ENCODE data around the gene TNFRSF25.
"Not testable (repeated sequence)": the region's sequence is repeated elsewhere in the genome, so short reads cannot be mapped to it uniquely, and the experiment has no call there.

The TNFRSF25 gene

DNA sequence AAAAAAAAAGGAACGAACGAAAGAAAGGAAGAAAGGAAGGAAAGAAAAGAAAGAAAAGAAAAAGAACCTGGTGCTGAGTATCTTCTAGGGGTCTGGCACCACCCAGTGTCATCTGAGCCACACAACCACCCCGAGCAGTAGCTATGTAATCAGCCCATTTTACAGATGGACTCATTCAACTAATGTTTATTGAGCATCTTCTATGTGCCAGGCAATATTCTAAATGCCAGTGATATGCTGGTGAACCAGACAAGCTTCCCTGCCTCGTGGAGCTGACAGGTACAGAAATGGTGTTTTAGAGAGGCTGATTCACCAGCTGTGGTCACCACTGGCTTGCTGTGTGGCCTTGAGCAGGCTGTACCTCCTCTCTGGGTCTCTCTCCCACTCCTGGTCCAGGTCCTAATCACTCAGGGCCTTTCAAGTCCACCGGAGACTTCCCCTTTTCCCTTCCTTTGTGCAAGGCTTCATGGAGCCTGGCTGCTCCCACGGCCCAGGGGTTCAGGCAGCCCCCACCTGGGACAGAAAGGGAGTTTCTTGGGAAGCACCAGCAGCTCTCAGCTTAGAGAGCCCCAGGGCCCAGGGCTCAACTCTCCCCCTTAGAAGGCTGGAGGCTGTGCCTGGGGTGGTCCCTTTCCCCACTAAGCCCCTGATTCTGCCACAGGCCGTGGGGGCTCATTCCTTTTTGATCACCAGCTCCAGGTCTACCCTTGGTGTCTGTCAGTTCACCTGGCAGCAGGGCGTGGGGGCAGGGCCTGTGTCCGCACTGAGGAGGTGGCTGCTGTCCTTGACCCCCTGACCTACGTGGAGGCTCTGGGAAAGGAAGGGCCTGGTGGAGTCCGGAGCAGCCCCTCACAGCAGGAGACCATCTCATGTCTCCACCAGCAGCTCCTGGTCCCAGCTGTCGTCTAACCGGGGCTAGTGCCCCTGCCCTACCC, 34.1 kb downstream of the TNFRSF25 start:
- not testable (repeated sequence) for DNase-seq (ENCODE audit: low read depth)

DNA sequence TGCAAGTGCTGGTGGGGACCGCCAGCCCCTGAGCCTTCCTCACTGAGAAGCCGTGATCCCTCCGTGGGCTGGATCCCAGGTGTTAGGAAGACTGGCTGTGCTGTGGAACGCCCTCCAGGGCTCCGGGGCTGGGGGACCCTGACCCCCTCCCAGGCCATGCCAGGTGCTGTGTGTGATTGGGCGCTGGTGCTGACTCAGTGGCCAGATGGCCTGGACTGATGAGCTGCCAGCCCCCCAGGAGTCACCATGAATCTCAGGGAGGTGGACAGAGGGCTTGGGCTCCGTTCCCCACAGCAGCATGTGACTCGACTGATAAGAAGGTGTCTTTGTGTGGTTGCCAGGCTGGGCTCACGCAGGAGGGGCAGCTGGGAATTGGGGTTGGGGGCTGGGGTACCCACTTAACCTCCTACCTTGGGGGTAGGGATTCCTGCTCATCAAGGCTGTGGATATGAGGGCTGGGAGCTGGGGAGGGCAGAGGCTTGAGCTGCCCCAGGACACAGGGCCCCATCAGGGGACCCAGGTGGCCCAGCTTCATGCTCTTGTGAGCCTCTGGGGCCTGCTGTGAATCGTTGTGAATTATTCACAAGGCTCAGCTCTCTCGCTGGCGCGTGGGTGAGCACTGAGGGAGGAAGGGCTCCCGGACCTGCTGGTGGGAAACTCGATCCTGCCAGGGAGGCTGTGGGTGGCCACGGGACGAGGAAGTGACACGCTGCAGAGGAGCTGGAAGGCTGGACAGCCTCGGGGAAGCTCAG, 36.1 kb downstream of the TNFRSF25 start:
- DNase-seq (ENCODE audit: low read depth): not testable (repeated sequence)

GRCh38 chr1:6428453-6428852, 37.5 kb downstream of the TNFRSF25 start:
- not testable (repeated sequence) for DNase-seq (ENCODE audit: low read depth)

- DNase-seq (ENCODE audit: low read depth): no peak
Measured at GRCh38 chr1:6427441-6428390, 38.3 kb downstream of the TNFRSF25 start.

DNA sequence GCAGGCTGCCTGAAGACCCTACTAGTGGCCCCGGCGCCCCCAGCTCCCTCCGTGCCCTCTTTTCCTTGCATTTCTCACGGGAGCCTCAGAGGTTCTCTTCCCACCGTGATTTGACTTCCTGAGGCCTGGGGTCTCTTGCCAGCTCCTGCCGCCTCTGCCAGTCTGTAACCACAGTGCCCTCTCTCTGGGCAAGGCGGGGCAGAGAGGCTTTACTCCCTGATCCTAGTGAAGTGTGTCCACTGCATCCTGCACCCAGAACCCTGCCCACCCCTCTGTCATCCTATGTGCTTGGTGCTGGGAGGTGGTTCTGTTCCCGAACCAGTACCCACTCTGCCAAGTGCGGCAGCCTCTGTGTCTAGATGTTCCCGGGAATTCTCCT, 39.0 kb downstream of the TNFRSF25 start:
- no peak for DNase-seq (ENCODE audit: low read depth)

DNA sequence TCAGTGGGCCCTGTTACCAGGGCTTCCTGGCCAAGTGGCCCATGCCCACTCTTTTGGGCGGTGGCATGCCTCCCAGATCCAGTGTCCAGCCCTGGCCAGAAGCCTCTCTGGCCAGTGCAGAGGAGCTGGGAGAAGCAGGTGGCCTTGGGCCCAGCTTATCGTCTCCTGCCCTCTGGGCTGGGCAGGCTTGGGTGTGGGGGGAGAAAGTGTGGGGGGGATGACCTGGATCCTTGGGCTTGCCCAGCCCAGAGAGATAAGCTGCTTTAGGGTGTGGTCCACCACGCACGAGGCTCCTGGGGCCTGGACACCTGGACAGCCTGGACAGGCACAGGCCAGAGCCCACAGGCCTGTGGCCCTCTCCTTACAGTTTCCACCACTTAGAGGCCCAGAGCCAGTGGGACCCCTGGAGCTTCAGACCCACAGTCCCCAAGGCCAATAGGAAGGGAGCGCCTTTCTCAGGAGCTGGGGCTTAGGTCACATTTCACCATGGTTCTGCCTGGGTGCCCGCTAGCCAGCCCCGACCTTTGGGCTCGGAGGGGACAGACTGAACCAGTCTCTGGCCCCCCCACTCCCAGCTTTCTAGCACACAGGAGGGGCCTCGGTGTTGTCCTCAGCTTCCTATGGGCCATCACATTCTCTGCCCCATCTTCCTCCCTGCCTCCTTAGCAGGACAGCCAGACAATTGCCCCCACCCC, 39.5 kb downstream of the TNFRSF25 start:
- no peak for DNase-seq (ENCODE audit: low read depth)

DNA sequence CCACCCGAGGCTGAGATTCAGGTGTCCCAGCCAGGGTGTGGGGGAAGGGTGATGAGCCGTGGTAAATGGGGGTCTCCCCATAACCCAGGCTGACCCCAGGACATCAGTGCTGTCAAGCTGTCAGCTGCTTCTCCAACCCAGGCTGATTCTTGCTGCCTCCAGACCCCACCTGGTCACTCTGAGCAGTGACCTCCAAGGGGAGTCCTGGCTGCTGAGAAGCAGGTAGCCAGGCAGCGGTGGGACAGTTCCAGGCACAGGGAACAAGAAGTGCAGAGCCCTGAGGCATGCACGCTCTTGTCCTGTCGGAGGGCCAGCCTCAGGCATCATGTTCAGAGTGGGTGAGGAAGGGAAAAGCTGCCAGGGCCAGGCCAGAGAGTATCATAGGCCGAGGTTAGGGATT, 40.3 kb downstream of the TNFRSF25 start:
- no peak for DNase-seq (ENCODE audit: low read depth)

DNA sequence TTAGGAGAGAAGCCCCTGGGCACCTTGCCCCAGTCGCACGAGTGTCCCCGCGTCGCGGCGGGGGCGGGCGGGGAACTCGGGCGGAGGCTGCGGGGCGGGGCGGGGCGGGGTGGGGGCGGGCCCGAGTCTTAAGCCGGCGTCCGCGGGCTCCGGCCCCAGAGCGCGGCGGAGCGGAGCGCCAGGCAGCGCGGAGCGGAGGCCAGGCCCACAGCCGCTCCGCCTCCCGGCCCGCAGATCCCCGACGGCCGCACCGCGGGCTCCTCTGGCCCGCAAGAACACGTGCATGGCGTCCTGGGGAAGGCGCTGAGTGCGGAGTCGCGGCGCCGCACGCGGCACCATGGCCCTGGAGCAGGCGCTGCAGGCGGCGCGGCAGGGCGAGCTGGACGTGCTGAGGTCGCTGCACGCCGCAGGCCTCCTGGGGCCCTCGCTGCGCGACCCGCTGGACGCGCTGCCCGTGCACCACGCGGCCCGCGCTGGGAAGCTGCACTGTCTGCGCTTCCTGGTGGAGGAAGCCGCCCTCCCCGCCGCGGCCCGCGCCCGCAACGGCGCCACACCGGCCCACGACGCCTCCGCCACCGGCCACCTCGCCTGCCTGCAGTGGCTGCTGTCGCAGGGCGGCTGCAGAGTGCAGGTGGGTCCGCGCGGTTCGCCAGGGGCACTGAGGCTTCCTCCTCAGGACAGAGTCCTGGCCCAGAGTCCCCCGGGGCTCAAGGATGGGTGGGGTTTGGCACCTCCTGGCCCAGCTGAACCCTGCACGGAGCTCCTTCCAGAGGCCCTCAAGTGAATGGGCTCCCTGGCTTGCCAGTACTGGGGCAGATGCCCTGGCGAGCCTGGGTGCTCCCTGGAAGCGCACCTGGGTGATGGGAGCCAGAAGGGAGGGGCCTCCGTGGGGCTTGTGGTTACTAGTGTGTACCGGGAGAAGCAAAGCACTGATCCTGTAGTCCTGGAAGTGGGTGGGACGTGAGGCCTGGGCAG, 41.1 kb downstream of the TNFRSF25 start, which contains the start of gene ESPN:
Gene ESPN (plus strand): TSS at position 158 of the 975 bp plus-strand sequence. CDS start 180 bp downstream, at position 338.
- no peak for DNase-seq (ENCODE audit: low read depth)

DNA sequence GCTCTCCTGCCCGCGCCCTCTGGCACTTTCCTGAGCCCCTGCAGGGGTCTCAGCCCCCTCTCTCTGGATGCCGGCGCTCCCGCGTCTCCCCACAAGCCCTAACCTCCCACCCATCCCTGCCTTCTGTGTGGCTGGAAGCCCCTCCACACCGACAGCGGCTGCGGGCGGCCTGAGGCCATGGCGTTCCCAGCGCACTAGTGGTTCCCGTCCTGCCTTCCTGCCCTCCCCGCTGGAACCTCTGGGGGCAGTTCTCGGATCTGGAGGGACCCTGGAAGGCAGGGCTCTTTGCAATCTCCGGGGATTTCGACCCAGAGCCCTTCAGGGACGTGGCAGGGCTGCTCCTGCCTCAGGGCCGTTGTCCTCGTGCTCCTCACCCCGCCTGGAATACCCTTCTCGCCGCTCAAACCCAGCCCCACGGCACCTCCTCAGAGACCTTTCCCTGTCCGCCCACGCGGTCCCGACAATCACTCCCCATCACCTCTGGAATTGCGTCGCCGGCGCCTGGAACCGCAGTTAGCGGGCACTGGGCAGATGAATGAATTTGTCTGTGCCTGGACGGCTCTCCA, 41.9 kb downstream of the TNFRSF25 start:
- DNase-seq (ENCODE audit: low read depth): no peak

GRCh38 chr1:6423321-6423999, 42.5 kb downstream of the TNFRSF25 start:
- DNase-seq (ENCODE audit: low read depth): no peak

DNA sequence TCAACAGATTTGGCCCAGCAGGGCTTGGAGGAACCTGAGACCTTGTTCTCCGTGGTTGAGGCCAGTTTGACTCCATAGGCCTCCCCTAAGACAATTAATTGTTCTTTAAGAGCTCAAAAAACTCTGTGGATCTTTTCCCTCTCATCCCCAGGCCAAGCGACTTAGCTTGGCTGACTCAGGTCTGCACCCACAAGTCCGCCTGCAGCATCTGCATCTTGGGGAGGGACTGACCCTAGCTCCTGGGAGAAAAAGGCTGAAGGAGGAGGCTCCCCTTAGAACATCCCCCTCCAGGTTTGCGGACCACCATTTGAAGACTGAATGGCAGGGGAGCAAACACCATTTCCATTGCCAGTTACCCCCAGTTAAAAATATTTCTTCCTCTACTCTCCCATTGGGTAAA, 44.7 kb downstream of the TNFRSF25 start:
- DNase-seq (ENCODE audit: low read depth): no peak

GRCh38 chr1:6420454-6421042, 45.4 kb downstream of the TNFRSF25 start:
- DNase-seq (ENCODE audit: low read depth): no peak

- DNase-seq (ENCODE audit: low read depth): no peak
Measured at GRCh38 chr1:6419804-6420453, 46.0 kb downstream of the TNFRSF25 start, which contains the start of gene HES2. Gene HES2 (minus strand): TSS chr1:6419919. CDS start chr1:6419820, 99 bp downstream.

- DNase-seq (ENCODE audit: low read depth): no peak
Measured at GRCh38 chr1:6419397-6419803, 46.6 kb downstream of the TNFRSF25 start.

- no peak for DNase-seq (ENCODE audit: low read depth)
Measured at GRCh38 chr1:6418668-6419396, 47.1 kb downstream of the TNFRSF25 start.

GRCh38 chr1:6417961-6418667, 47.9 kb downstream of the TNFRSF25 start:
- DNase-seq (ENCODE audit: low read depth): no peak

DNA sequence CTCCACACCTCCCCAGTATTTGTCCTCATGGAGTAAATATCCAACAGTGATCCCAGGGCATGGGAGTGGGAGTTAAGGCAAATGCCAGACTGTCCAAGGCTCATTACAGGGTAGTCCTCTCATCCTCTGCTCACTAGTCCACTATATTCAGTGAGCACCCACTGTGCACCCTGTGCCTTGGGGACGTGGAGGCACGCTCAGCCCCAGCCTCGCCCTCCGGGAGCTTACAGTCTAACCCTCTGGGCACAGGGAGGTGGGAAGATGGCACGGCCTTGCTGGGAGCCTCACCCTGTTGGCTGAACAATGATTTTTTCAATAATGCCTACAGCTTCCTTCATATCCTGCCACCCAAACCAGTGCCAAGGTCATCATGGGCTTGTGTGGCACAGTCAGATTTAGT, 49.1 kb downstream of the TNFRSF25 start:
- no peak for DNase-seq (ENCODE audit: low read depth)

All from fibroblast of the conjunctiva (primary cell).